Activated CD8-positive, alpha-beta memory T cell treated with anti-CD3 and anti-CD28 coated beads for 1 hour (primary cell): ENCODE results near the gene CAMK2A.

Experiments
- DNase-seq, 2 donors: peaks; one replicate each; pipeline ENCODE4 v3.0.0-alpha.2; 2020; ENCODE audit warnings: low read depth in 1 of 2; ENCODE audit errors: extremely low read depth in 1 of 2

Gene CAMK2A

DNA sequence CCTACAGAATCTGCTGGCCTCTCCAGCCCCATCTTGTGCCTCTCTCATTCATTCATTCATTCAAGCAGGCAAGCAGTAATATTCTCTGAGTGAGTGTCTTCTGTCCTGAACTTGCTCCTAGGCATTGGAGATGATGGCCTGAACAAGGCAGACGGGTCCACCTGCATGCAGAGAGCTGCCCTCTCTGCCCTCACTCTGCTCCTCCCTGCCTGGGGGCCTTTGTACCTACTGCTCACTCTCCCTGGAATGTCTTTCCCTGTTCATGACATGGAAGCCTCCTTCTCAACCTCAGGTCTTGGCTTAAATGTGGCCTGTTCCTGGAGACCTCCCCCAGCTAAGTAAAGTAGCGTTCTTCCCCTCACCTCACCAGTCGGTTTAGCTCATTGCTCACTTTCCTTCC lies 116.4 kb downstream of the CAMK2A start:
- DNase-seq = no peak

DNA sequence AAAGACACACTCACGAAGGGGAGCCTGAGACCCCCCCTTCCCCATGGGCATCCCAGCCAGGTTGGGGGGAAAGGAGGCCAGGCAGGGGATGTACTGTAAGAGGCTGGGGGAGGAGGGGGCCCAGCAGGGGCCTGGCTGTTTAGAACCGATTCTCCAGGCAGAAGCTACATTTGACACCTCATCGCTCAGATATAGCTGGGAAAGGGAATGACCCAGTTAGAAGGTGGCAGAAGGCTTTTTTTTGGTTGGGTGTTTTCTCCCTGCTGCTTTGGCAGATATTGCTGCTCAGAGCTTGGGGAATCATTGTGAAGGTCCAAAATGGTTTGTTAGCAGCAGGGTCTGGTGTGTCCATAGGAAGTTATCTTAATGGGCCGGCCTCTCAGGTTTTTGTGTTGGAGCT lies 117.0 kb downstream of the CAMK2A start:
- DNase-seq = no peak

GRCh38 chr5:150172145-150172544 lies 117.4 kb downstream of the CAMK2A start:
- no peak for DNase-seq
